SK-N-SH (cell line): Measurements from ENCODE around the gene GNG13. TPM values are rescaled to one million over a fixed set of nuclear protein-coding genes. Genes with fewer than 3 reads are reported as not detected.
A peak's percentile ranks its signal among the peaks of the same experiment; 100 is the strongest.

ENCODE experiments used
- CTCF ChIA-PET: fragments of 300-600, 350-600 bp; formaldehyde crosslinking; extraction: SDS; loops from one replicate; lab custom pipeline; 2021; lab: Yijun Ruan, JAX
- POLR2A ChIA-PET: fragments of 350-600 bp; sonication (Branson Sonifier 250); formaldehyde crosslinking; extraction: SDS; loops from one replicate; lab custom pipeline; 2020; ENCODE audit warnings: antibody characterized with exemption, inconsistent platforms; lab: Yijun Ruan, JAX
- DNase-seq: peaks from one replicate; pipeline ENCODE4 v3.0.0; 2012
- H2AFZ ChIP-seq: fragments of 200-600 bp; sonication (generic); 2 replicates; pipeline ENCODE4 v1.8.1; 2016; ENCODE audit warnings: antibody characterized with exemption, mild to moderate bottlenecking, low read depth
- H3F3A ChIP-seq: fragments of 200-600 bp; sonication (generic); replicated peaks from 2 replicates; pipeline ENCODE3; 2016; ENCODE audit warnings: antibody characterized with exemption, mild to moderate bottlenecking; ENCODE audit not compliant: insufficient read depth
- H3K27ac ChIP-seq, 2 experiments: fragments of 200-500 bp in 1 of 2; fragments of 200-600 bp in 1 of 2; sonication (Bioruptor generic) in 1 of 2; sonication (generic), shearing (Covaris generic) in 1 of 2; 2 replicates each; pipeline versions ENCODE4 v1.5.1 to v1.6.1; 2014 to 2016; ENCODE audit warnings: low read depth in 2 of 2, inconsistent platforms in 1 of 2, low read length in 1 of 2, mild to moderate bottlenecking in 1 of 2, mixed read lengths in 1 of 2
- H3K27me3 ChIP-seq: fragments of 200-600 bp; sonication (generic), shearing (Covaris generic); 2 replicates; pipeline ENCODE4 v1.6.1; 2016; ENCODE audit warnings: mixed run types; ENCODE audit not compliant: insufficient read depth
- H3K36me3 ChIP-seq, 2 experiments: fragments of 200-500 bp in 1 of 2; fragments of 200-600 bp in 1 of 2; sonication (Bioruptor generic) in 1 of 2; sonication (generic) in 1 of 2; replicated peaks in 1 of 2; 2 replicates each; pipeline versions ENCODE3 to v1.5.1; 2014 to 2016; ENCODE audit warnings: low read length in 1 of 2, mild to moderate bottlenecking in 1 of 2; ENCODE audit not compliant: insufficient read depth in 2 of 2, control insufficient read depth in 1 of 2
- H3K4me1 ChIP-seq, 2 experiments: fragments of 200-500 bp in 1 of 2; fragments of 200-600 bp in 1 of 2; sonication (Bioruptor generic) in 1 of 2; sonication (generic), shearing (Covaris generic) in 1 of 2; 2 replicates each; pipeline versions ENCODE4 v1.5.1 to v1.6.1; 2014 to 2016; ENCODE audit warnings: low read depth in 1 of 2, low read length in 1 of 2, mixed run types in 1 of 2; ENCODE audit not compliant: insufficient read depth in 2 of 2, control insufficient read depth in 1 of 2
- H3K4me2 ChIP-seq: fragments of 200-600 bp; sonication (generic), shearing (Covaris generic); 2 replicates; pipeline ENCODE4 v1.6.1; 2017; ENCODE audit warnings: mixed run types
- H3K4me3 ChIP-seq, 2 experiments: fragments of 200-500 bp in 1 of 2; fragments of 200-600 bp in 1 of 2; sonication (Bioruptor generic) in 1 of 2; sonication (generic), shearing (Covaris generic) in 1 of 2; 2 replicates each; pipeline versions ENCODE4 v1.5.1 to v1.8.1; 2014 to 2016; ENCODE audit warnings: low read depth in 2 of 2, inconsistent platforms in 1 of 2, low read length in 1 of 2, mild to moderate bottlenecking in 1 of 2, mixed read lengths in 1 of 2, moderate library complexity in 1 of 2
- H3K79me2 ChIP-seq: fragments of 200-600 bp; sonication (generic); 2 replicates; pipeline ENCODE4 v1.8.1; 2017; ENCODE audit warnings: mild to moderate bottlenecking; ENCODE audit not compliant: insufficient read depth
- H3K9ac ChIP-seq: fragments of 200-600 bp; sonication (generic); 2 replicates; pipeline ENCODE4 v1.6.1; 2017; ENCODE audit warnings: mixed run types
- H3K9me2 ChIP-seq: fragments of 200-600 bp; sonication (generic); 2 replicates; pipeline ENCODE4 v1.6.1; 2017; ENCODE audit warnings: mixed run types
- H3K9me3 ChIP-seq: fragments of 200-600 bp; sonication (generic); 2 replicates; pipeline ENCODE4 v1.6.1; 2017; ENCODE audit warnings: mixed run types, mild to moderate bottlenecking, moderate library complexity
- H4K20me1 ChIP-seq: fragments of 200-600 bp; sonication (generic); 2 replicates; pipeline ENCODE4 v1.6.1; 2017; ENCODE audit warnings: mild to moderate bottlenecking, mixed run types; ENCODE audit not compliant: insufficient read depth
- EP300 ChIP-seq, 2 experiments: IDR thresholded peaks; 2 replicates each; pipeline versions ENCODE4 v1.4.0 to v1.6.1; 2012; ENCODE audit warnings: borderline replicate concordance in 1 of 2, low read depth in 1 of 2, low read length in 1 of 2
- EZH2phosphoT487 ChIP-seq: fragments of 200-600 bp; sonication (generic); IDR thresholded peaks from 2 replicates; pipeline ENCODE4 v1.6.1; 2017; ENCODE audit warnings: low read depth, mixed run types, mild to moderate bottlenecking, antibody characterized with exemption, moderate library complexity, borderline replicate concordance
- MEF2A ChIP-seq: IDR thresholded peaks from 2 replicates; pipeline ENCODE4 v1.4.0; 2012; ENCODE audit warnings: low read depth, borderline replicate concordance
- NFIC ChIP-seq: IDR thresholded peaks from 2 replicates; pipeline ENCODE4 v1.4.0; 2012; ENCODE audit warnings: borderline replicate concordance
- NRF1 ChIP-seq: IDR thresholded peaks from 2 replicates; pipeline ENCODE4 v1.6.1; 2012; ENCODE audit warnings: low read depth, mild to moderate bottlenecking, low read length
- RFX5 ChIP-seq: IDR thresholded peaks from 2 replicates; pipeline ENCODE4 v1.6.1; 2012; ENCODE audit warnings: mild to moderate bottlenecking, improper control_type of control experiment, low read length
- SIN3A ChIP-seq: IDR thresholded peaks from 2 replicates; pipeline ENCODE4 v1.6.1; 2012; ENCODE audit warnings: low read depth, mild to moderate bottlenecking, low read length, moderate library complexity, borderline replicate concordance
- SMC3 ChIP-seq: IDR thresholded peaks from 2 replicates; pipeline ENCODE4 v1.6.1; 2012; ENCODE audit warnings: low read depth, low read length, improper control_type of control experiment
- YY1 ChIP-seq: IDR thresholded peaks from 2 replicates; pipeline ENCODE4 v1.4.0; 2012; ENCODE audit warnings: low read depth, mild to moderate bottlenecking
- WGBS: methylation state at CpG from one replicate; pipeline ENCODE4 v1.1.6; 2017; ENCODE audit warnings: low lambda C conversion rate; 5-methylcytosine and 5-hydroxymethylcytosine counted together
- polyA plus RNA-seq, 3 experiments: library from polyadenylated mRNA; depleted of rRNA; stranded (reverse); fragments of >200 nt; gene quantifications; 2 replicates each; pipeline ENCODE4 v1.2.3, GENCODE V29; 2012
- TF ChIP-seq, protein P1 (sequence below): fragments of 150-350 bp; IDR thresholded peaks from 2 replicates; pipeline ENCODE4 v1.6.1; 2017; ENCODE audit warnings: antibody characterized with exemption, low read length, low read depth, borderline replicate concordance
- TF ChIP-seq, protein P2 (sequence below): IDR thresholded peaks from 2 replicates; pipeline ENCODE4 v1.6.1; 2012; ENCODE audit warnings: mild to moderate bottlenecking, low read depth, low read length, moderate library complexity
- TF ChIP-seq, protein P3 (sequence below): IDR thresholded peaks from 2 replicates; pipeline ENCODE4 v1.4.0; 2012; ENCODE audit warnings: low read depth
- TF ChIP-seq, protein P4 (sequence below): fragments of 200-600 bp; sonication (generic); IDR thresholded peaks from 2 replicates; pipeline ENCODE4 v1.6.1; 2017; ENCODE audit warnings: antibody characterized with exemption, mild to moderate bottlenecking, moderate library complexity

GNG13 gene
- polyA plus RNA-seq, 1 of the 3 experiments (the other 2 are of a cell fraction), result not detected

DNA sequence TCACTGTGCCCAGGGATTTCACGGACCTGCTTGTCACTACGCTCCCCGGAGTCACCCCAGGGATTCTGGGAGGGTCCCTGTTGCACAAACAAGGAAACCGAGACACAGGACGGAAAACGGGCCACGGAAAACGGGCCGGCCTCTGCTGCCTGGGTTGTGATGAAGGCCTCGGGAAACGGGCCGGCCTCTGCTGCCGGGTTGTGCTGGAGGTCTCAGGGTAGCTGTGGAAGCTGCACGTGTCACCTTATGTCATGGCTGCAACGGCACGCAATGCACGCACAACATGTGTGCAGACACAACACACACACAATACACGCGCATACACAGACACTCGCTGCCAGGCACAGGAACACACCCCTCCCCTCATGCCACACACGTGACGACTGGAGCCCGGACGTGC, 27.0 kb upstream of the GNG13 start:
- Histone ChIP-seq H3F3A (no peaks in the 10 kb centered on the region), H3K9me3 (no peaks in the 10 kb centered on the region), H3K27ac (no peak overlapping the region), H2AFZ (no peak overlapping the region), H3K36me3 (no peaks in the 10 kb centered on the region), H3K4me2 (no peak overlapping the region), H3K4me1 (peaks cover 0 to 5% of the 10 kb centered on the region in 2 experiments; a peak in 2 of 4 replicates), H3K27me3 (peaks cover 29% of the 10 kb centered on the region; the same call in 1 of the 2 replicates), H4K20me1 (no peaks in the 10 kb centered on the region), H3K9me2 (no peaks in the 10 kb centered on the region), H3K79me2 (no peaks in the 10 kb centered on the region), H3K9ac (no peak overlapping the region), H3K4me3 (no peak overlapping the region)
- DNase-seq, result no peak
- CTCF ChIA-PET, result interaction anchor here (2.1 kb wide), 1 partner anchor 227 kb away, joined by 5 read pairs; no protein-coding TSS in a partner anchor
- POLR2A ChIA-PET, result no interaction called here
- TF ChIP-seq EP300 (IDR thresholded peaks at IDR 0.05; ENCODE audit: borderline replicate concordance in 1 of 2, low read depth in 1 of 2, low read length in 1 of 2), result no peak
- TF ChIP-seq MEF2A, result no peak
- TF ChIP-seq NFIC, result no peak
- 66% methylated on average over 21 of the region's 24 CpGs for WGBS

DNA sequence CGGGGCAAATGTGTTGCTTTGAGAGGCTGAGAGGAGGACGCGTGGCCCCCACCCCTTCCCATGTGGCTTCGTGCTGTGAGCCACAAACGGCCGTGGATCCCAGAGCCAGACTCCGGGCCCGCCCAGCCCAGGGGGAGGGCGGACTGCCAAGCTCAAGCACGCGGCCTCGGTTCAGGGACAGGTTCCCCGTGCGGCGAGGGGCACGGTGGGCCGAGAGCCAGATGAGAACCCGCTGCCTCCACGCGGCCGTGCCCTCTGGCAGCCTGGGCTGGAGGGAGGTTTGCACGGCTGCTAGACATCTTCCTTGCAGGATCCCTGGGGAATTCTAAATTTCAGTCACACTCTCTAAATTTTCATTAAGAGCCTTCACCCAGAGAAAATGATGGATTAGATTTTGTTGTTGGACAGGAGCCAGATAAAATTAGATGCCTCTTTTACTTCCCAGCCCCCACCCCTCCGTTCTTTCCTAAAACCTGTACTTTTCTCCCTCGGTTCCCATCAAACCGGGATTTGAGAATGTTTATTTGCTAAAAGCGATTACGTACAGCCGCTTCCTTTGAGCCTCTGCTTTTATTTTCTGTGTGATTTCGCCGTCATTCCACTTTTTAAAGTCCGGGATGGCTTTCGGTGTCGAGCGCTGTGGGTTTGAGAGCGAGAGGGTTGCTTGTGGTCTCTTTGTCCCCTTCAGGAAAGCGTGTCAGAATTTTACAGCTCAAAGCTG, 25.0 kb upstream of the GNG13 start:
- H3K4me3 ChIP-seq, result no peak overlapping the region
- no peak overlapping the region for H3K27ac ChIP-seq
- no peaks in the 10 kb centered on the region for H3F3A ChIP-seq
- DNase-seq, result peak; percentile 77
- no peaks in the 10 kb centered on the region for H3K36me3 ChIP-seq
- CTCF ChIA-PET, result interaction anchor here (0.6 to 2.7 kb wide), 2 partner anchors 181 to 232 kb away, joined by 3 to 9 read pairs; no protein-coding TSS in a partner anchor
- TF ChIP-seq EZH2phosphoT487 (no peak), YY1 (no peak), NRF1 (no peak), SIN3A (no peak), NFIC (no peak), RFX5 (no peak), SMC3 (no peak)
- TF ChIP-seq, protein P1, sequence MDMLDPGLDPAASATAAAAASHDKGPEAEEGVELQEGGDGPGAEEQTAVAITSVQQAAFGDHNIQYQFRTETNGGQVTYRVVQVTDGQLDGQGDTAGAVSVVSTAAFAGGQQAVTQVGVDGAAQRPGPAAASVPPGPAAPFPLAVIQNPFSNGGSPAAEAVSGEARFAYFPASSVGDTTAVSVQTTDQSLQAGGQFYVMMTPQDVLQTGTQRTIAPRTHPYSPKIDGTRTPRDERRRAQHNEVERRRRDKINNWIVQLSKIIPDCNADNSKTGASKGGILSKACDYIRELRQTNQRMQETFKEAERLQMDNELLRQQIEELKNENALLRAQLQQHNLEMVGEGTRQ, result no peak
- TF ChIP-seq, protein P2, sequence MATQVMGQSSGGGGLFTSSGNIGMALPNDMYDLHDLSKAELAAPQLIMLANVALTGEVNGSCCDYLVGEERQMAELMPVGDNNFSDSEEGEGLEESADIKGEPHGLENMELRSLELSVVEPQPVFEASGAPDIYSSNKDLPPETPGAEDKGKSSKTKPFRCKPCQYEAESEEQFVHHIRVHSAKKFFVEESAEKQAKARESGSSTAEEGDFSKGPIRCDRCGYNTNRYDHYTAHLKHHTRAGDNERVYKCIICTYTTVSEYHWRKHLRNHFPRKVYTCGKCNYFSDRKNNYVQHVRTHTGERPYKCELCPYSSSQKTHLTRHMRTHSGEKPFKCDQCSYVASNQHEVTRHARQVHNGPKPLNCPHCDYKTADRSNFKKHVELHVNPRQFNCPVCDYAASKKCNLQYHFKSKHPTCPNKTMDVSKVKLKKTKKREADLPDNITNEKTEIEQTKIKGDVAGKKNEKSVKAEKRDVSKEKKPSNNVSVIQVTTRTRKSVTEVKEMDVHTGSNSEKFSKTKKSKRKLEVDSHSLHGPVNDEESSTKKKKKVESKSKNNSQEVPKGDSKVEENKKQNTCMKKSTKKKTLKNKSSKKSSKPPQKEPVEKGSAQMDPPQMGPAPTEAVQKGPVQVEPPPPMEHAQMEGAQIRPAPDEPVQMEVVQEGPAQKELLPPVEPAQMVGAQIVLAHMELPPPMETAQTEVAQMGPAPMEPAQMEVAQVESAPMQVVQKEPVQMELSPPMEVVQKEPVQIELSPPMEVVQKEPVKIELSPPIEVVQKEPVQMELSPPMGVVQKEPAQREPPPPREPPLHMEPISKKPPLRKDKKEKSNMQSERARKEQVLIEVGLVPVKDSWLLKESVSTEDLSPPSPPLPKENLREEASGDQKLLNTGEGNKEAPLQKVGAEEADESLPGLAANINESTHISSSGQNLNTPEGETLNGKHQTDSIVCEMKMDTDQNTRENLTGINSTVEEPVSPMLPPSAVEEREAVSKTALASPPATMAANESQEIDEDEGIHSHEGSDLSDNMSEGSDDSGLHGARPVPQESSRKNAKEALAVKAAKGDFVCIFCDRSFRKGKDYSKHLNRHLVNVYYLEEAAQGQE, result no peak
- TF ChIP-seq, protein P3, sequence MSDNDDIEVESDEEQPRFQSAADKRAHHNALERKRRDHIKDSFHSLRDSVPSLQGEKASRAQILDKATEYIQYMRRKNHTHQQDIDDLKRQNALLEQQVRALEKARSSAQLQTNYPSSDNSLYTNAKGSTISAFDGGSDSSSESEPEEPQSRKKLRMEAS, result no peak
- TF ChIP-seq, protein P4, sequence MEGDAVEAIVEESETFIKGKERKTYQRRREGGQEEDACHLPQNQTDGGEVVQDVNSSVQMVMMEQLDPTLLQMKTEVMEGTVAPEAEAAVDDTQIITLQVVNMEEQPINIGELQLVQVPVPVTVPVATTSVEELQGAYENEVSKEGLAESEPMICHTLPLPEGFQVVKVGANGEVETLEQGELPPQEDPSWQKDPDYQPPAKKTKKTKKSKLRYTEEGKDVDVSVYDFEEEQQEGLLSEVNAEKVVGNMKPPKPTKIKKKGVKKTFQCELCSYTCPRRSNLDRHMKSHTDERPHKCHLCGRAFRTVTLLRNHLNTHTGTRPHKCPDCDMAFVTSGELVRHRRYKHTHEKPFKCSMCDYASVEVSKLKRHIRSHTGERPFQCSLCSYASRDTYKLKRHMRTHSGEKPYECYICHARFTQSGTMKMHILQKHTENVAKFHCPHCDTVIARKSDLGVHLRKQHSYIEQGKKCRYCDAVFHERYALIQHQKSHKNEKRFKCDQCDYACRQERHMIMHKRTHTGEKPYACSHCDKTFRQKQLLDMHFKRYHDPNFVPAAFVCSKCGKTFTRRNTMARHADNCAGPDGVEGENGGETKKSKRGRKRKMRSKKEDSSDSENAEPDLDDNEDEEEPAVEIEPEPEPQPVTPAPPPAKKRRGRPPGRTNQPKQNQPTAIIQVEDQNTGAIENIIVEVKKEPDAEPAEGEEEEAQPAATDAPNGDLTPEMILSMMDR, result no peak
- no peaks in the 10 kb centered on the region for H3K9me3 ChIP-seq
- H3K27me3 ChIP-seq, result peaks cover 44% of the 10 kb centered on the region; the same call in 1 of the 2 replicates
- 0 out of 2 replicates have a peak overlapping the region, but pooled peaks have one; percentile 22 for H2AFZ ChIP-seq
- H4K20me1 ChIP-seq, result no peaks in the 10 kb centered on the region
- POLR2A ChIA-PET, result no interaction called here
- H3K9ac ChIP-seq, result no peak overlapping the region
- H3K4me2 ChIP-seq, result no peak overlapping the region
- 52% methylated on average over 14 of the region's 36 CpGs for WGBS
- H3K9me2 ChIP-seq, result no peaks in the 10 kb centered on the region
- no peaks in the 10 kb centered on the region for H3K79me2 ChIP-seq
- peaks cover 0 to 5% of the 10 kb centered on the region in 2 experiments; a peak in 2 of 4 replicates for H3K4me1 ChIP-seq
